Measurements from ENCODE around the gene MARF1.
"Not testable (repeated sequence)": the region's sequence is repeated elsewhere in the genome, so short reads cannot be mapped to it uniquely, and the experiment has no call there.

The MARF1 gene

GRCh38 chr16:15650698-15651171 is 7.8 kb upstream of the MARF1 start:
- DNase-seq (ENCODE audit: low read depth), result no peak

- peak; percentile 77 for DNase-seq (ENCODE audit: low read depth)
Measured at GRCh38 chr16:15650019-15650697, 7.2 kb upstream of the MARF1 start, which contains the start of gene NDE1. TSS of gene NDE1 (plus strand) at chr16:15650245. CDS start at chr16:15664779, 14,534 bp downstream.

- no peak for DNase-seq (ENCODE audit: low read depth)
Measured at GRCh38 chr16:15649727-15650018, 6.7 kb upstream of the MARF1 start.

- not testable (repeated sequence) for DNase-seq (ENCODE audit: low read depth)
Measured at GRCh38 chr16:15649311-15649710, 6.4 kb upstream of the MARF1 start.

- no peak for DNase-seq (ENCODE audit: low read depth)
Measured at GRCh38 chr16:15648135-15648730, 5.3 kb upstream of the MARF1 start.

GRCh38 chr16:15647294-15648014 is 4.5 kb upstream of the MARF1 start:
- no peak for DNase-seq (ENCODE audit: low read depth)

GRCh38 chr16:15646557-15647293 is 3.8 kb upstream of the MARF1 start:
- not testable (repeated sequence) for DNase-seq (ENCODE audit: low read depth)

- not testable (repeated sequence) for DNase-seq (ENCODE audit: low read depth)
Measured at GRCh38 chr16:15644962-15645465, 2.1 kb upstream of the MARF1 start.

GRCh38 chr16:15644267-15644961 is 1.5 kb upstream of the MARF1 start:
- DNase-seq (ENCODE audit: low read depth), result no peak

GRCh38 chr16:15643946-15644250 is 944 bp upstream of the MARF1 start:
- no peak for DNase-seq (ENCODE audit: low read depth)

- no peak for DNase-seq (ENCODE audit: low read depth)
Measured at GRCh38 chr16:15642557-15643047, 352 bp downstream of the MARF1 start.

GRCh38 chr16:15641753-15642556 is 999 bp downstream of the MARF1 start:
- no peak for DNase-seq (ENCODE audit: low read depth)

GRCh38 chr16:15640966-15641365 is 2.0 kb downstream of the MARF1 start:
- DNase-seq (ENCODE audit: low read depth), result no peak

GRCh38 chr16:15639061-15639568 is 3.8 kb downstream of the MARF1 start:
- DNase-seq (ENCODE audit: low read depth), result no peak

- DNase-seq (ENCODE audit: low read depth), result no peak
Measured at GRCh38 chr16:15636392-15636873, 6.5 kb downstream of the MARF1 start.

- DNase-seq (ENCODE audit: low read depth), result no peak
Measured at GRCh38 chr16:15635926-15636325, 7.0 kb downstream of the MARF1 start.

- DNase-seq (ENCODE audit: low read depth), result no peak
Measured at GRCh38 chr16:15631730-15632409, 11.1 kb downstream of the MARF1 start.

- DNase-seq (ENCODE audit: low read depth), result no peak
Measured at GRCh38 chr16:15621889-15622288, 21.1 kb downstream of the MARF1 start.

GRCh38 chr16:15621456-15621855 is 21.5 kb downstream of the MARF1 start:
- no peak for DNase-seq (ENCODE audit: low read depth)
